Measurements from ENCODE around the gene ACOT4. TPM values are rescaled to one million over a fixed set of nuclear protein-coding genes. Genes with fewer than 3 reads are reported as not detected.
A peak's percentile ranks its signal among the peaks of the same experiment; 100 is the strongest.
"Not testable (repeated sequence)": the region's sequence is repeated elsewhere in the genome, so short reads cannot be mapped to it uniquely, and the experiment has no call there.

The ACOT4 gene
- total RNA-seq (1 to 10 TPM in 4 of 5 donors, under 1 TPM in 1; 0.55 to 1.6 (median 1.2) TPM), total RNA-seq (0 to 0.54 (median 0.18) reads per million in 29 experiments)
- total RNA-seq (2013) = 2.9 TPM

GRCh38 chr14:73591690-73592449, at the start of gene ACOT4:
Gene ACOT4, plus strand, starts transcription at chr14:73591873. Its CDS starts 87 bp downstream, at chr14:73591960.
- Histone ChIP-seq H3K27ac (ENCODE audit: low read length) (peak within 1 kb of the TSS; percentile 83), H3K4me3 (ENCODE audit: control insufficient read depth in 1 of 2, extremely low read depth in 1 of 2, low read length in 1 of 2) (peak within 1 kb of the TSS; percentile 74 to 84), H3K4me1 (ENCODE audit: control insufficient read depth in 1 of 2, extremely low read depth in 1 of 2, insufficient read depth in 2 of 2, low read length in 2 of 2) (peaks cover 0 to 11% of the 10 kb centered on the region in 2 experiments), H3K36me3 (ENCODE audit: control insufficient read depth in 2 of 2, extremely low read depth in 1 of 2, insufficient read depth in 1 of 2, low read length in 1 of 2) (no peaks in the 10 kb centered on the region), H3K27me3 (replicated peaks in 1 of 2; ENCODE audit: control insufficient read depth in 2 of 2, extremely low read depth in 1 of 2, insufficient read depth in 2 of 2, low read length in 1 of 2) (no peaks in the 10 kb centered on the region), H3K9me3 (no peaks in the 10 kb centered on the region)
- WGBS (ENCODE audit: insufficient coverage) = under 1% methylated on average over 82 of the region's 89 CpGs
- ChIA-PET POLR2A (no interaction called here), CTCF (interaction anchor here in 1 of 2 donors (1.0 kb wide), 1 partner anchor 21 kb away, joined by 4 read pairs; the partner anchor contains the start of gene ACOT6)
- H3K4me3 Mint-ChIP-seq = peak within 1 kb of the TSS; percentile 71 to 73 (median 72)
- H3K4me1 Mint-ChIP-seq = peaks cover 0 to 9% (median 8%) of the 10 kb centered on the region in 3 donors
- H3K9me3 Mint-ChIP-seq = no peaks in the 10 kb centered on the region
- peaks cover 3% of the 10 kb centered on the region for H3K36me3 Mint-ChIP-seq
- no peaks in the 10 kb centered on the region for H3K27me3 Mint-ChIP-seq
- DNase-seq = peak; percentile 24 to 77 (median 51)
- H3K27ac Mint-ChIP-seq = peak within 1 kb of the TSS; percentile 52 to 72
- peak; percentile 89 to 90 (median 90) for ATAC-seq (replicated peaks in 1 of 4)

GRCh38 chr14:73542961-73543360, 48.7 kb upstream of the ACOT4 start:
- POLR2A ChIA-PET; H3K27me3 ChIP-seq (replicated peaks in 1 of 2; ENCODE audit: control insufficient read depth in 2 of 2, extremely low read depth in 1 of 2, insufficient read depth in 2 of 2, low read length in 1 of 2); H3K4me3 Mint-ChIP-seq; H3K36me3 Mint-ChIP-seq; H3K27ac Mint-ChIP-seq; H3K4me3 ChIP-seq (ENCODE audit: control insufficient read depth in 1 of 2, extremely low read depth in 1 of 2, low read length in 1 of 2); DNase-seq; H3K4me1 Mint-ChIP-seq; ATAC-seq (replicated peaks in 1 of 4); H3K27me3 Mint-ChIP-seq; CTCF ChIA-PET; H3K36me3 ChIP-seq (ENCODE audit: control insufficient read depth in 2 of 2, extremely low read depth in 1 of 2, insufficient read depth in 1 of 2, low read length in 1 of 2); H3K27ac ChIP-seq (ENCODE audit: low read length); H3K9me3 Mint-ChIP-seq; H3K4me1 ChIP-seq (ENCODE audit: control insufficient read depth in 1 of 2, extremely low read depth in 1 of 2, insufficient read depth in 2 of 2, low read length in 2 of 2); H3K9me3 ChIP-seq: not testable (repeated sequence)
- WGBS (ENCODE audit: insufficient coverage) = no CpG with 5 or more reads among the region's 7 CpGs

- POLR2A ChIA-PET; H3K4me3 Mint-ChIP-seq; H3K9me3 ChIP-seq; H3K27me3 ChIP-seq (replicated peaks in 1 of 2; ENCODE audit: control insufficient read depth in 2 of 2, extremely low read depth in 1 of 2, insufficient read depth in 2 of 2, low read length in 1 of 2); H3K36me3 Mint-ChIP-seq; H3K27me3 Mint-ChIP-seq; DNase-seq; H3K4me3 ChIP-seq (ENCODE audit: control insufficient read depth in 1 of 2, extremely low read depth in 1 of 2, low read length in 1 of 2); H3K4me1 ChIP-seq (ENCODE audit: control insufficient read depth in 1 of 2, extremely low read depth in 1 of 2, insufficient read depth in 2 of 2, low read length in 2 of 2); H3K9me3 Mint-ChIP-seq; H3K4me1 Mint-ChIP-seq; ATAC-seq (replicated peaks in 1 of 4); H3K27ac Mint-ChIP-seq; H3K36me3 ChIP-seq (ENCODE audit: control insufficient read depth in 2 of 2, extremely low read depth in 1 of 2, insufficient read depth in 1 of 2, low read length in 1 of 2); H3K27ac ChIP-seq (ENCODE audit: low read length): not testable (repeated sequence)
- WGBS (ENCODE audit: insufficient coverage) = no CpG with 5 or more reads among the region's 1 CpG
- CTCF ChIA-PET = interaction anchor here in 1 of 2 donors (0.5 kb wide), 1 partner anchor 32 kb away, joined by 4 read pairs; no protein-coding TSS in a partner anchor
Observed at GRCh38 chr14:73545353-73545752, 46.3 kb upstream of the ACOT4 start.

- H3K4me3 Mint-ChIP-seq; POLR2A ChIA-PET; H3K4me1 ChIP-seq (ENCODE audit: control insufficient read depth in 1 of 2, extremely low read depth in 1 of 2, insufficient read depth in 2 of 2, low read length in 2 of 2); H3K9me3 Mint-ChIP-seq; H3K27ac ChIP-seq (ENCODE audit: low read length); ATAC-seq (replicated peaks in 1 of 4); H3K36me3 ChIP-seq (ENCODE audit: control insufficient read depth in 2 of 2, extremely low read depth in 1 of 2, insufficient read depth in 1 of 2, low read length in 1 of 2); CTCF ChIA-PET; DNase-seq; H3K27ac Mint-ChIP-seq; H3K36me3 Mint-ChIP-seq; H3K4me1 Mint-ChIP-seq; H3K9me3 ChIP-seq; H3K4me3 ChIP-seq (ENCODE audit: control insufficient read depth in 1 of 2, extremely low read depth in 1 of 2, low read length in 1 of 2); H3K27me3 ChIP-seq (replicated peaks in 1 of 2; ENCODE audit: control insufficient read depth in 2 of 2, extremely low read depth in 1 of 2, insufficient read depth in 2 of 2, low read length in 1 of 2); H3K27me3 Mint-ChIP-seq: not testable (repeated sequence)
- WGBS (ENCODE audit: insufficient coverage) = no CpG with 5 or more reads among the region's 3 CpGs
Observed at GRCh38 chr14:73549097-73549496, 42.6 kb upstream of the ACOT4 start.

GRCh38 chr14:73549889-73550524, 41.7 kb upstream of the ACOT4 start:
- H3K9me3 ChIP-seq; H3K4me3 ChIP-seq (ENCODE audit: control insufficient read depth in 1 of 2, extremely low read depth in 1 of 2, low read length in 1 of 2); POLR2A ChIA-PET; H3K9me3 Mint-ChIP-seq; H3K27ac ChIP-seq (ENCODE audit: low read length); H3K27me3 Mint-ChIP-seq; H3K27ac Mint-ChIP-seq; H3K36me3 Mint-ChIP-seq; H3K4me1 Mint-ChIP-seq; DNase-seq; H3K36me3 ChIP-seq (ENCODE audit: control insufficient read depth in 2 of 2, extremely low read depth in 1 of 2, insufficient read depth in 1 of 2, low read length in 1 of 2); H3K4me1 ChIP-seq (ENCODE audit: control insufficient read depth in 1 of 2, extremely low read depth in 1 of 2, insufficient read depth in 2 of 2, low read length in 2 of 2); ATAC-seq (replicated peaks in 1 of 4); CTCF ChIA-PET; H3K27me3 ChIP-seq (replicated peaks in 1 of 2; ENCODE audit: control insufficient read depth in 2 of 2, extremely low read depth in 1 of 2, insufficient read depth in 2 of 2, low read length in 1 of 2); H3K4me3 Mint-ChIP-seq: not testable (repeated sequence)
- no CpG with 5 or more reads among the region's 6 CpGs for WGBS (ENCODE audit: insufficient coverage)

GRCh38 chr14:73553845-73554244, 37.8 kb upstream of the ACOT4 start:
- no CpG with 5 or more reads among the region's 4 CpGs for WGBS (ENCODE audit: insufficient coverage)
- H3K27me3 ChIP-seq (replicated peaks in 1 of 2; ENCODE audit: control insufficient read depth in 2 of 2, extremely low read depth in 1 of 2, insufficient read depth in 2 of 2, low read length in 1 of 2) = no peaks in the 10 kb centered on the region
- H3K36me3 ChIP-seq (ENCODE audit: control insufficient read depth in 2 of 2, extremely low read depth in 1 of 2, insufficient read depth in 1 of 2, low read length in 1 of 2) = no peaks in the 10 kb centered on the region
- ATAC-seq (replicated peaks in 1 of 4) (no peak), DNase-seq (no peak)
- POLR2A ChIA-PET = no interaction called here
- no peak overlapping the region for H3K4me3 ChIP-seq (ENCODE audit: control insufficient read depth in 1 of 2, extremely low read depth in 1 of 2, low read length in 1 of 2)
- H3K4me3 Mint-ChIP-seq = no peak overlapping the region
- no peaks in the 10 kb centered on the region for H3K36me3 Mint-ChIP-seq
- H3K4me1 Mint-ChIP-seq = no peaks in the 10 kb centered on the region
- CTCF ChIA-PET = no interaction called here
- H3K27ac Mint-ChIP-seq = no peak overlapping the region
- H3K27me3 Mint-ChIP-seq = no peaks in the 10 kb centered on the region
- no peaks in the 10 kb centered on the region for H3K9me3 ChIP-seq
- peaks cover 0 to 2% (median 0%) of the 10 kb centered on the region in 3 donors for H3K9me3 Mint-ChIP-seq
- no peaks in the 10 kb centered on the region for H3K4me1 ChIP-seq (ENCODE audit: control insufficient read depth in 1 of 2, extremely low read depth in 1 of 2, insufficient read depth in 2 of 2, low read length in 2 of 2)
- H3K27ac ChIP-seq (ENCODE audit: low read length) = no peak overlapping the region

Measured in T-cell (primary cell).